NCI-H2196 treated with DMSO at 0.1 percent for 48 hours (cell line): ENCODE data around the gene CPSF3.

Experiments used
- DNase-seq: peaks from one replicate; lab custom pipeline; 2025; ENCODE audit not compliant: unreplicated experiment; lab: John Stamatoyannopoulos, UW

The CPSF3 gene

DNA sequence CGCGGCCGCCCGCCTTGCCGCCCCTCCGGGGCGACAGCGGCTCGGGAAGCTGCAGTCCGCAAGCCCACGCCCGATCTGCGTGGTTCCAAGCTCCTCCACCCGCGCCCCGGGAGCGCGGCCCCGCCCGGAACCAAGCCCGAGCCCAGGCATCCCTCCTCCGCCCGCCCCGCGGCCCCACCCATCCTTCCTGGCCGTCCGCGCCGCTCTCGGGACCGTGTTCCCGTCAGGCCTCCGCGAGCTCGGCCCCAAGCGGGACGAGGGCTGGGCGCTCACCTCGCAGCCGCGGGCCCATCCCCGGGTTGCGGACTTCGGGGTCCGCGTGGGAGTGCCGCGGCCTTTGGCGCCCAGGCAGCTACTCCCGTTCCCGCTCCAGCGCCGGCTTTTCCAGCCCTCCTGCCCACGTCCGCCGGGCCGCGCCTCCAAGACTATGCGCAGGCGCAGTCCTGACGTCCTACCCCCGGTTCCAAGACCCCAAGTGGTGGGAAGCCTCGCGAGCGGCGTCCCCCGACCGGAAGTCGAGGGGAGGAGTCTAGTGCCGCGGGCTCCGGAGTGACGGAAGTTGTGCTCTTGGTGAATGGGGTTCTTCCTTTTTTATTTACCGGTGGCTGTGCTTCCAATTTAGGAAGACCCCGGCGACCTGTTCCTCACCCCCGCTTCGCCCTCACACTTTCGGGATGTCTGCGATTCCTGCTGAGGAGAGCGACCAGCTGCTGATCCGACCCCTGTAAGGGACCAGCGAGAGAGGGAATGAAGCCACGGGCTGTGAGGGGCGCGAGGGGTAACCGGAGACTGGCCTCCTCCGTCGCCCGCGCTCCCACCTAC, at the start of gene CPSF3, which contains the start of gene ITGB1BP1:
CPSF3 (plus strand) TSS at position 555 of the 822 bp plus-strand sequence; CDS start at position 675, 120 bp downstream.
ITGB1BP1 (minus strand) TSS at position 429 of the 822 bp plus-strand sequence. CDS start 4,831 bp downstream, outside the sequence.
- peak; percentile 95 for DNase-seq

DNA sequence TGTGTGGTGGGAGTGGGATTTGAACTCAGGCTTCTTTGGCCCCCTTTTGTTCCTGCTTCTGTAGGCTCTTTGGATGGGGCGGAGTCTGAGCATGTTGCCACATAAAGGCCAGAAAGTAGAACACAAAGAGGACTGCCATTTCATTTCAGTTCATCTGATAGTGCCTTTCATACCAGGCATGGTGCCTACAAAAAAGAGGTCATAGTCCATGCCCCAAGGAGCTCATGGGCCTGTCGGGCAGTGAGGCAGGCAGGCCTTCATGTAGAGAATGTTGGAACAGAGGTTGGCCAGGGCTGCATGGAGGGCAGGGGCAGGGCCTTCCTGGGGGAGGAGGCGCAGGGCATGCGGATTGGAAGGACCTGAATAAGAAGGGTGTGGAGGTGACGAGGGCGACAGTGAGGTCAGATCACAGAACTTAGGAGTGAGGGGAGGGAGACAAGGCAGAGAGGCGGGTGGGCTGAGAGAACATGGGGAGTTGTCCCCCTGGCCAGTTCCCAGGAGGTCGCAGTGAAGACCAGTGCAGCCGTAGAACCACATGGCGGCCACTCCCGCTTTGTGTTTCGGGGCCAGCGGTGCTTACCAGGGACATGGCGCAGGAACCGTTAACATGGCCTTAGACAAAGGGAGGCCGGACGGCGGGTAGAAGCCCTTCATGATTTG, 49.3 kb upstream of the CPSF3 start:
- DNase-seq = no peak

DNA sequence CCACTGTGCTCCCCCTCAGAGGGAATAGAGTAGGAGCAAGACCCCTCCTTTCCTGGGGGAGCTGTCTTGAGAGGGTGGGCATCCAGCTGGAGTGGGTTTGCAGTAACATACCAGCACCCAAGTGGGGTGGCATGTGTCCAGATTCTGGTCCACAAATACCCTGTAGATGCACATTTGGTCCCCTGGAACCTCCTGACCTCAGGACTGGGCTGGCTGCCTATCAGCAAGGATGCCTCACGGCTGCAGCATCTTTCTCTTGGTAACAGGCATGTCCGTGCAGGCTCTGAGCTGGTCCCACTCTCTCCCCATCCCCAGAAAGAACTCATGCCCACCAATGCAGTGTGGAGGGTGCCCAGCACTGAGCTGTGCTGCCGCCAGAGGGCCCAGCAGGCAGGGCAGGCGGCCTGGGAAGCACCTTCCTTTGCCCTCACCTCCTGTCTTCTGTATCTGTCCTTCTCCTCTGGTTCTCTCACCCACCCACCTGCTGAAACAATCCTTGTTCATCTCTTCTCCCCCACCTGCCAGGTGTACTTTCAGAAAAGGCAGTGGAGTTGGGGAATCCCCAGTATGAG, 47.5 kb upstream of the CPSF3 start:
- DNase-seq = no peak

DNA sequence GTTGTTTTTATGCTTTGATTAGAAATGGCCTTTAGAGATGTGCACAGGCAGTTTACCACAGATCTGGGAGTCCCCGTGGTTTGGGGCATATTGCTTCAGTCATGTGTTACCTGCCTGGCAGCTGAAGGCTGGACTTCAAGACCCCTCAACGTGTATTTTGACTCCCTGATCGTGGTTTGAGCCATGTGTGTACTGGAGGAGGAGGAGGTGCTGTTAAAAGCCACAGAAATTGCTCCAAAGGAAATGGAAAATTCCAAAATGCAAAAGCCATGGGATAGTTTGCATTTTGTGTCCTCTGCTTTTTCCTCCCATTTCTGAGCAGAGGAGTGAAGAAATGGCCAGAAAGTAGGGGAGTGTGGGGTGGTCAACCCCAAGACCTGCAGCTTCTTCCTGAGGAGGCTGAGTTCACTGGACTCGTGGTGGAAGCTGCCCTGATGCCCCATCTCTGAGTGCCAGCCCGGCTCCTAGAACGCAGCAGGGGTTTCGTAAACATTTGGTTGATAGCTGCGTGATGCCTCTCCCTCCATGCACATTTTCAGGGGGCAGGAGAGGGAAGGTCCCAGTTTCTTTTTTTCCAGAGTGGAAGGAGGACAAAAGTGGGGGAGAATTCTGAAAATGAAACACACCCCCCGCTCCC, 45.9 kb upstream of the CPSF3 start:
- DNase-seq = no peak

DNA sequence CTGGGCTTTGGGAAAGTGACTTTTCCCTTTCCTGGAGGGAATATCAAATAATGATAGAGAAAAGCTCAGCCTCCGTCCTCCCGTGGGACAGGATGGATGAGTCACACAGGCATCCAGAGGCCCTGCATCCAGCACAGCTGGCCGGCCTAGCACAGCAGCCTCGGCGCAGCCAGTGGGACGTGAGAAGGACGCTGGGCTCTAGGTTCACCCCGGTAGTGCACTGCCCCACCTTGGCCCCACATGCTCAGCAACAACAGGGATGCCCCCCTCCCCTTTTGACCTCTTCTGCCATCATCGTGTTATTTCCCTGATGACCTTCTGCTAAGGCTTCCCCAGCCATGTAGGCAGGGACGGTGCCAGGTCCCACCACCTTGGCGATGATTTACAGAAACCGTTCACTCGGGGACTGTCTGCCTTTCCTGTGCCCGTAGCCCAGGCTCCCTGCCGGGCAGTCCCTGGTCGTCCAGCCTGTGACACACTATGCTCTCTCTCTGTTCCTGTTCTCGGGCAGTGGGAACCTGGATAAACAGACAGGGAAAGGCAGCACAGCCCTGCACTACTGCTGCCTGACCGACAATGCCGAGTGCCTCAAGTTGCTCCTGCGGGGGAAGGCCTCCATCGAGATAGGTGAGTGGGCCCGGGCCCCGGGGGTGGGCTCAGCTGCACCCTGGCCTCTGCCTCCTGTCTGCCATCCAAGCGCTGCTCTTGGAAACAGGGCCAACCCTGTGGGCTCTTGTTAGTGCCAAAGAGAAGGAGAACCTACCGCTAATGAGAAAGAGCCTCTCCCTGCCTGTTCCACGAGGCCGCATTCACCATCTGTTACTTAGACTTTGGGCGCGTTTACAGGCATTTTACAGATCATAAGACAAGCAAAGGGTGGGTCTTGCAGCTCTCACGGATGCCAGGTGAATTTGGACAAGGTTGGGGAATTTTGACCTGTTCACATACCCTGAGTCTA, 44.7 kb upstream of the CPSF3 start:
- DNase-seq = no peak

DNA sequence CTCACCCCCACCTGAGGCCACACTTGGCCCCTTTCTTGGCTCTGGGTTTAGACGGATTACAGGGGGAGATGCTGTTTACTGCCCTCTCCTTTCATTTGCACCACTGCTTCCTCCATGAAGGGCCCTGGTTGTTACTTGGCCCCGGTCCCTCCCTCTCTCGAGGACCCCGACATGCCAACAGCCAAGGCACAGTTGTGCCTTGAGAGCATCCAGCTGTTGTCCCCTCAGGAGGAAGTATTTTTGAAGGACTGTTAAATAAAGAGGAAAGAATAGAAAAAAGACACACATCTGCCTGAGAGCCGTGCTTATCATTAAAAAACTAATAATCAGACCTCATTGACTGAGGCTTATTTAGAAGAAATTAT, 44.1 kb upstream of the CPSF3 start:
- no peak for DNase-seq

DNA sequence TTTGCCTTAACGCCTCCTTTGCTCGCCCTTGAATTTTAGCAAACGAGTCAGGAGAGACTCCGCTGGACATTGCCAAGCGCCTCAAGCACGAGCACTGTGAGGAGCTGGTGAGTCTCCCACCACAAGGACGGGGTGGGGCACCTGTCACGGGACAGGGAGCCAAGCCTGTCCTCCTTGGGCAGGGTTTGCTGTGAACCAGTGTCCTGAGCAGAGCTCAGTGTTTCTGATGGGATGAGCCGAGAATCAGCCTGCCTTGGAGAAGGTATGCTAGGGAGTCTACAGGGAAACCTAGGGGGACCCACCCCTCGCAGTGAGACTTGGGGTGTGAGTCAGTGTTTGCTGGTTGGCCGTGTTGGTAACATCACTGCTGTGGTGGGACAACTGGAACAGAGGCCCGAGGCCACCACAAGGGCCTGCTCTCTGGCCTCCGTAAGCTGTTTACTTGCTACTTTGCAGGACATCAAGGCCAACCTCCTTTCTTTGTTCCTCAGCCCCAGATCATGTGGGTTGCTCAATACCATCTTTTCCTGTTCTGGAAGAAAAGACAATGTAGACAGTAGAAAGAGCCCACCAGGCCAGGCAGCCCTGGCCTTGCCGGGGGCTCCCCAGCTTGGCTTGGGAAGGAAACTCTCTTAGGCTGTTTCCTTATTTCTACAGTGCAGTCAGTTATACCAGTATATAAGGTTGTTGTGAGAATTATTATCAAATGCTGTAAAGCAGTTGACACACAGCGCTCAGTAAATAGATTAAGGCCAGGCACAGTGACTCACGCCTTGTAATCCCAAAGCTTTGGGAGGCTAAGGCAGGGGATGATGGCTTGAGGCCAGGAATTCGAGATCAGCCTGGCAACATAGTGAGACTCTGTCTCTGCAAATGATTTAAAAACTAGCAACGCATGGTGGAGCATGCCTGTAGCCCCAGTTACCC, 42.5 kb upstream of the CPSF3 start:
- no peak for DNase-seq

DNA sequence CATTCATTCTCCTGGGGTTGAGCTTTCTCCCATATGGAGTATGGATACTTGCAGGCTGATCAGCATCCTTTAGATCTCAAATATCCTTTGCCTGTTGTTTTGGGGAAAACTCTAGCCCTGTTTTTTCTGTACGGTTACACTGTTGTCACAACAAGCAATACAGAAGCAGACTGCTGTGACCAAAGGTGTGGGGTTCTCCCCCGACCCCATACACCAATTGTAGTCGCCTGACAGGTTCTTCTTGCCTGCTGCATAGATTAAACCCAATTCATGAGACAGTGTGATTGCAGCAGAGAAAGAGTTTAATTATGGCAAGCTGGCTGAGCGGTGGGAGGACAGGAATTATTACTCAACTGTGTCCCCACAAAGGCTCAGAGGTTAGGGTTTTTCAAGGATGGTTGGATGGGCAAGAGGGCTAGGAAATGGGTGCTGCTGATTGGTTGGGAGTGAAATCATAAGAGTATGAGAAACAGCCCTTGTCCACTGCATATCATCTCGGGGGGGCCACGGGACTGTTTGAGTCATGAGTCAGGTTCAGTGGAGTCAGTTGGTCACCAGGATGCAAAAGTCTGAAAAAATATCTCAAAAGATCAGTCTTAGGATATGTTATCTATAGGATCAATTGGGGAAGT, 40.7 kb upstream of the CPSF3 start:
- no peak for DNase-seq

DNA sequence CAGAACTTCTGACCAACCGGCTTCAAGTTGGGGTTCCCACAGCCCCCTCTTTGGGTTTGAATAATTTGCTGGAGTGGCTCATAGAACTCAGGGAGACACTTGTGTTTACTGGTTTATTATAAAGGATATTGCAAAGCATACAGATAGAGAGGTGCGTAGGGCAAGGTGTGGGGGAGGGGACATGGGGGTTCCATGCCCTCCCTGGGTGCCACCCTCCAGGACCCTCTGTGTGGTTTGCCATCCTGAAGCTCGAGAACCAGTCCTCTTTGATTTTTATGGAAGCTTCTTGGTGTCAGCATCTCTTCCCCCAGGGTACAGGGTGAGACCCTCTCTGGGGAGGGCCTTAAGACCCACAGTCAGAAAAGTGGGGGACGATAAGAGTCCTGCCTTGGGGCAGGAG, 38.9 kb upstream of the CPSF3 start:
- no peak for DNase-seq

DNA sequence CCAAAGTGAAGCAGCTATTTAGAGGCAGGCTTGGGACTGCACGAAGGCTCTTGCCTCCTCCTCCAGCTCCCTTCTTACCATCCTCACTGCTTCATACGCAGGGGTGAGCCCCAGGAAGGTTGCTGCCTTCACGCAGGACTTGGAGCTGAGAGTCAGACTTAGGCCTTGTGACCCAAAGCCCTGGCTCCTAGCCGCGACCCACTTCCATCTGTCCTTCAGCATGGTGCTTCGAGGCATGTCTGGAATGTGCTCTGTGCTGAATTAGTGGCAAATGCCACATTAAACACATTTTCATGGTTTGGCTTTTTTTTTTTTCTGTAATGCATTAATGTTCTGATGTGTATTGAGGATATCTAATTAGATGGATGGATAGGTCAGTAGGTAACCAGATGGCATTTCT, 37.6 kb upstream of the CPSF3 start:
- DNase-seq = no peak

DNA sequence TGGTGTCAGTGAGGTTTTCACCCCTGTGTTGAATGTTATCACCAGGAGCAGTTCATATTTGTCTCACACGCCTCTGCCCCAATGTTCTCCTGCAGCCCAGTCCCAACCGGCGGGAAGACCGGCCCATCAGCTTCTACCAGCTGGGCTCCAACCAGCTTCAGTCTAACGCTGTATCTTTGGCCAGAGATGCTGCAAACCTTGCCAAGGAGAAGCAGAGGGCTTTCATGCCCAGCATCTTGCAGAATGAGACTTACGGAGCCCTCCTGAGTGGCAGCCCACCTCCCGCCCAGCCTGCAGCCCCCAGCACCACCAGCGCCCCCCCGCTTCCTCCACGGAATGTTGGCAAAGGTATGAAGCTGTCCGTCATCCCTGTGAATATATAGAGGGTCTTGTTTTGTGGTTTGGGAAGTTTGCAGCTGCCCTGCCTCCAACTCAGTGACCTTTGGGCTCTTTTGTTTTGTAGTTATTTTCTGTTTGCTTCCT, 35.2 kb upstream of the CPSF3 start:
- DNase-seq = no peak

DNA sequence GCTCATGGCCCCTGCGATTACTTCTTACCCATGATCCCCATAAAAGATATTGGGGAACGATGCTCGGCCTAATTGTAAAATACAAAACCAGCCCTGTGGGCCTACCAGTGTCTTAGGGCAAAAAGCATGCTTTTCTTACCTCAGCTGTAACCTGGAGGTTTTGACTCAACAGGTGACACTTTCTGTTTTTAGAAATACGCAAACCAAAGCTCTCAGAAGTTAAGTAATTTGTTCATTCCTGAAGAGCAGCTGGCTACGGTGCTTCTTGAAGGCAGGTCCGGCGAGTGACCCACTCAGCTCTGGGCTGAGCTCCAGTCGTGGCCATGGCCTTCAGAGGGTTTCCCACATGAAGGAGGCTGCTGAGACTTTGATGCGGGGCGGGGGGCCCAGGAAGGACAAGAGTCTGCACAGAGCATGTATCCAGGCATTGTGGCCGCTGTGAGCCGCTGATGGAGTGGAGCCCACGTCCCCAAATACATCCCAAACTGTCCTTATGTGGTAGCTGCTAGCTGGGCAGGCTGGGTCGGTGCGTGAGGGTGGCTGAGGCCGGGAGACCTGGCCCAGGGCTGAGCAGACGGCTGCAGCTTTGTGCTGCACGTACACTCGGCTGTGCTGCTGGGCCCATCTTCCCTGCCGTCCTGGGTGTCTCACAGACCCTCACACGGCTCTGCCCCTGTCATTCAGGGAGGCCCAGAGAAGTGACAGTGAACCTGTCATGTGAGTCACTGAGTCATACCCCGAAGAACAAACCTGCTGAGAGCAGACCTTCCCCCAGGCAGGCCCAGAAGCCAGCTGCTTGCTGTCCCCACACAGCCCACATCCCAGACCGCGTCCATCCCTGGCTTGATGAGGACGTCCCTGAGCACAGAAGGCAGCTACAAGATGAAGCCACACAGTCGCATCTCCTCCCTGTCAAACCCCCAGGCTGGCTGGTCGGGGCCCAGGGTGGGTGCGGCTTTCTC, 34.2 kb upstream of the CPSF3 start:
- no peak for DNase-seq

DNA sequence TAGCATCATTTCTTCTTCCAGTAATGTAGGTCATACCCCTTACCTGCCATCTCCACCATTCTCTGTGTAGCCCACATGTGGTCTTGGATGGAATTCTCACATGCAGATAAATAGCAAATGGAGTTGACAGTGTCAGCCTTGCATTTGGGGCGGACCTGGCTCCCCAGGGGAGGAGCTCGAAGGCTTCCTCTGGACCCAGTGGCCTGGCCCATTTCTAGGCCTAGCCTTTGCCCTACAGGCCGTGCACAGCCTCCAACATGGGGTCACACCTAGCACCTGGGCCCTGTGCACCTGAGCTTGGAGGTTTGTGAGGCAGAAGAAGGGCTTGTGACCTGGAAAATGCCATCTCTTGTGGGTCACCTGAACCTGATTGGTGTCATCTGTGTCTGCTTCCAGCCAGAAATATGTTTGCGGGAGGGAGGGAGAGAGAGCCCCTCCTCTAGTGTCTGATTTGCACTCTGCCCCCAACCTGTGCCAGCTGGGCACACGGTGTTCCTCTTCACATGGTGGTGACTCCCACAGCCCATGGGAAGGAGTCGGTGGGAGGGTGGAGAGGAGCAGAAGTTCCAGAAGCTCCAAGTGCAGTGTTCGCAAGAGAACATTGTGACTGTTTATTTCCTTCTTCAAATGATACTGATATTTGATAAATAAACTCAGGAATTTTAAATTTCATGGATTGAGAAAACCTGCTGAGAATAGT, 33.2 kb upstream of the CPSF3 start:
- no peak for DNase-seq

DNA sequence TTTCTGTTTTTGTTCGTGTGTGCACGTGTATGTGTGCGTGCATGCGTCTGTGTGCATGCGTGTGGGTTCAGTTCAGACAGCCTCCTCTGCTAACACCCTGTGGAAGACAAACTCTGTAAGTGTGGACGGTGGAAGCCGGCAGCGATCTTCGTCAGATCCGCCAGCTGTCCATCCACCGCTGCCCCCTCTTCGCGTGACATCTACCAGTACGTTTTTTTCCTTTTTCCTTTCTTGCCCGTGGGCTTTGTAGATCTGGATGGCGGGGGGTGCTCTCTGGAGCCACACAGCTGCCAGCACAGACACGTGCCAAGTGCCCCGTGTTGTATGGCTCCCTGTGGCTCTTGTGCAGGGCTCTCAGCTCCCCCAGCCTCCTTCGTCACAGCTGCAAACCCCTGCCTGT, 32.5 kb upstream of the CPSF3 start:
- no peak for DNase-seq

DNA sequence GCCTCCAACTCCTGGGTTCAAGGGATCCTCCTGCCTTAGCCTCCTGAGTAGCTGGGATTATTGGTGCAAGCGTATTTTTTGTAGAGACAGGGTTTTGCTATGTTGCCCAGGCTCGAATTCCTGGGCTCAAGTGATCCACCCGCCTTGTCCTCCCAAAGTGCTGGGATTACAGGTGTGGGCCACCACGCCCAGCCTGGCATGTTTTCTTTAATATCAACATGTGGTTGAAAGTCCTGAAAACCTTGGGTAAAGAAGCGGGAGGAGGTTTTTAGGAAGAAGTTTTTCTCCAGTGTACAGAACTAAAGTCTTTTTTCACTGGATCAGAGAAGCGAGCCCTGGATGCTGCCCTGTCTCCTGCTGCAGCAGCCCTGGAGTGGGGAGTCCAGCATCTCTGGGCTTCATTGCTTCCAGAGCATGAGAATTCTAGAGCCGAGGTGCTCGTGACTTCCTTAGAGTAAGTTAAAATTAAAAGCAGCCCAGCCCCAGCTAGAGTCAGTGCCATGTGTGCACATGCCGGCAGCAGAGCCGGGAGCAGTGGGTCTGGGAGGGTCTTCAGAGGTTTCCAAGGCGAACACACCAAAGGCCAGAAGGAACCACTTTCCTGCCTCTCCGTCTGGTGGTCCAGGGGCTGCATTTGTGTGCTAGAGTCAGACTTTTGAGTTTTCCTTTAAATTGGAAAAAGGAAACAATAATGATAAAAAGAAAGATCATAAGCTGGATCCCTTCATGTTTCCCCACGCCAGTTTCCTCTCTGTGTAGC, 31.3 kb upstream of the CPSF3 start:
- no peak for DNase-seq
